ENCODE measurements around the gene SLC6A17. TPM values are rescaled to one million over a fixed set of nuclear protein-coding genes. Genes with fewer than 3 reads are reported as not detected.

Gene SLC6A17
- under 1 TPM; 0.02 to 0.07 TPM for total RNA-seq

- Mint-ChIP-seq H3K27ac (no peak within 1 kb of the TSS), H3K9me3 (no peaks in the 10 kb centered on the region), H3K27me3 (peaks cover 47% of the 10 kb centered on the region), H3K4me1 (ENCODE audit: low read depth) (peaks cover 3% of the 10 kb centered on the region), H3K36me3 (no peaks in the 10 kb centered on the region), H3K4me3 (no peak within 1 kb of the TSS)
- POLR2A ChIA-PET, result interaction anchor here (0.6 kb wide), 1 partner anchor 602 kb away, joined by 3 read pairs; no protein-coding TSS in a partner anchor
- intact Hi-C loops (cut with micrococcal nuclease), result no loop called here
- DNase-seq, result peak; percentile 63
- CTCF ChIA-PET, result interaction anchor here (0.6 to 2.2 kb wide), 4 partner anchors 46 to 358 kb away, joined by 3 to 5 read pairs (median 4); no protein-coding TSS in a partner anchor
These were observed at the start of gene SLC6A17 for GRCh38 chr1:110150330-110151174. TSS of gene SLC6A17 (plus strand) at chr1:110150494. CDS start at chr1:110166930, 16,436 bp downstream.

- no peak overlapping the region for H3K4me3 Mint-ChIP-seq
- H3K9me3 Mint-ChIP-seq, result no peaks in the 10 kb centered on the region
- H3K36me3 Mint-ChIP-seq, result no peaks in the 10 kb centered on the region
- no peaks in the 10 kb centered on the region for H3K27me3 Mint-ChIP-seq
- no peaks in the 10 kb centered on the region for H3K4me1 Mint-ChIP-seq (ENCODE audit: low read depth)
- intact Hi-C loops (cut with micrococcal nuclease), result no loop called here
- no peak for DNase-seq
- H3K27ac Mint-ChIP-seq, result no peak overlapping the region
- CTCF ChIA-PET, result interaction anchor here (1.0 to 7.7 kb wide), 5 partner anchors 12 to 72 kb away, joined by 3 to 137 read pairs (median 50); no protein-coding TSS in a partner anchor
- POLR2A ChIA-PET, result no interaction called here
These were observed 48.2 kb upstream of the SLC6A17 start for GRCh38 chr1:110102081-110102480.

- ChIA-PET POLR2A (interaction anchor here (1.2 kb wide), 1 partner anchor 71 kb away, joined by 3 read pairs; no protein-coding TSS in a partner anchor), CTCF (interaction anchor here (0.6 to 7.7 kb wide), 28 partner anchors 8 to 676 kb away, joined by 3 to 137 read pairs (median 4); partner anchors contain the start of gene STRIP1)
- no peak overlapping the region for H3K27ac Mint-ChIP-seq
- H3K36me3 Mint-ChIP-seq, result no peaks in the 10 kb centered on the region
- peak; percentile 77 for DNase-seq
- H3K4me1 Mint-ChIP-seq (ENCODE audit: low read depth), result no peaks in the 10 kb centered on the region
- no peaks in the 10 kb centered on the region for H3K9me3 Mint-ChIP-seq
- H3K4me3 Mint-ChIP-seq, result no peak overlapping the region
- intact Hi-C loops (cut with micrococcal nuclease), result loop anchor here (1.0 to 5.0 kb wide), 3 partner anchors 18 to 74 kb away; partner anchors contain the start of gene STRIP1
- no peaks in the 10 kb centered on the region for H3K27me3 Mint-ChIP-seq
These were observed 44.0 kb upstream of the SLC6A17 start for GRCh38 chr1:110106013-110106941.

- H3K4me1 Mint-ChIP-seq (ENCODE audit: low read depth), result no peaks in the 10 kb centered on the region
- CTCF ChIA-PET, result interaction anchor here (1.0 to 3.2 kb wide), 5 partner anchors 17 to 198 kb away, joined by 3 to 14 read pairs (median 5); no protein-coding TSS in a partner anchor
- intact Hi-C loops (cut with micrococcal nuclease), result loop anchor here (5.0 kb wide), 2 partner anchors 56 to 76 kb away; partner anchors contain the start of gene STRIP1
- no peaks in the 10 kb centered on the region for H3K36me3 Mint-ChIP-seq
- H3K4me3 Mint-ChIP-seq, result no peak overlapping the region
- no peaks in the 10 kb centered on the region for H3K9me3 Mint-ChIP-seq
- no peak overlapping the region for H3K27ac Mint-ChIP-seq
- H3K27me3 Mint-ChIP-seq, result peaks cover 2% of the 10 kb centered on the region
- no peak for DNase-seq
- POLR2A ChIA-PET, result no interaction called here
These were observed 42.3 kb upstream of the SLC6A17 start for GRCh38 chr1:110107867-110108469.

- no peak overlapping the region for H3K4me3 Mint-ChIP-seq
- POLR2A ChIA-PET, result no interaction called here
- no peak overlapping the region for H3K27ac Mint-ChIP-seq
- H3K36me3 Mint-ChIP-seq, result no peaks in the 10 kb centered on the region
- no peak for DNase-seq
- peaks cover 11% of the 10 kb centered on the region for H3K27me3 Mint-ChIP-seq
- H3K9me3 Mint-ChIP-seq, result no peaks in the 10 kb centered on the region
- intact Hi-C loops (cut with micrococcal nuclease), result no loop called here
- H3K4me1 Mint-ChIP-seq (ENCODE audit: low read depth), result no peaks in the 10 kb centered on the region
- CTCF ChIA-PET, result interaction anchor here (3.2 kb wide), 1 partner anchor 58 kb away, joined by 14 read pairs; no protein-coding TSS in a partner anchor
These were observed 39.2 kb upstream of the SLC6A17 start for GRCh38 chr1:110111081-110111480.

GRCh38 chr1:110112143-110112542, 38.2 kb upstream of the SLC6A17 start, which contains the start of gene UBL4B:
TSS of gene UBL4B (plus strand) at chr1:110112443. CDS start at chr1:110112535, 92 bp downstream.
- no peak within 1 kb of the TSS for H3K4me3 Mint-ChIP-seq
- POLR2A ChIA-PET, result no interaction called here

GRCh38 chr1:110112656-110113055, 37.6 kb upstream of the SLC6A17 start:
- Mint-ChIP-seq H3K9me3 (no peaks in the 10 kb centered on the region), H3K27ac (no peak overlapping the region), H3K27me3 (peaks cover 17% of the 10 kb centered on the region), H3K4me1 (ENCODE audit: low read depth) (no peaks in the 10 kb centered on the region), H3K4me3 (no peak overlapping the region), H3K36me3 (no peaks in the 10 kb centered on the region)
- DNase-seq, result no peak
- POLR2A ChIA-PET, result no interaction called here
- intact Hi-C loops (cut with micrococcal nuclease), result no loop called here
- CTCF ChIA-PET, result interaction anchor here (0.7 to 2.5 kb wide), 6 partner anchors 12 to 60 kb away, joined by 3 to 10 read pairs (median 5); no protein-coding TSS in a partner anchor

More at GRCh38 chr1:110112143-110112542, 38.2 kb upstream of the SLC6A17 start, which contains the start of gene UBL4B:
- peaks cover 17% of the 10 kb centered on the region for H3K27me3 Mint-ChIP-seq
- H3K27ac Mint-ChIP-seq, result no peak within 1 kb of the TSS
- no peak for DNase-seq
- H3K36me3 Mint-ChIP-seq, result no peaks in the 10 kb centered on the region
- no peaks in the 10 kb centered on the region for H3K9me3 Mint-ChIP-seq
- no peaks in the 10 kb centered on the region for H3K4me1 Mint-ChIP-seq (ENCODE audit: low read depth)
- CTCF ChIA-PET, result interaction anchor here (0.7 to 2.5 kb wide), 4 partner anchors 12 to 60 kb away, joined by 3 to 10 read pairs (median 4); no protein-coding TSS in a partner anchor
- intact Hi-C loops (cut with micrococcal nuclease), result no loop called here

GRCh38 chr1:110113551-110113950, 36.7 kb upstream of the SLC6A17 start:
- intact Hi-C loops (cut with micrococcal nuclease), result no loop called here
- H3K9me3 Mint-ChIP-seq, result no peaks in the 10 kb centered on the region
- DNase-seq, result no peak
- H3K36me3 Mint-ChIP-seq, result no peaks in the 10 kb centered on the region
- ChIA-PET CTCF (interaction anchor here (1.1 to 2.5 kb wide), 5 partner anchors 8 to 60 kb away, joined by 4 to 10 read pairs (median 6); no protein-coding TSS in a partner anchor), POLR2A (no interaction called here)
- H3K4me3 Mint-ChIP-seq, result no peak overlapping the region
- peaks cover under 1% of the 10 kb centered on the region for H3K4me1 Mint-ChIP-seq (ENCODE audit: low read depth)
- no peak overlapping the region for H3K27ac Mint-ChIP-seq
- peaks cover 17% of the 10 kb centered on the region for H3K27me3 Mint-ChIP-seq

- H3K4me3 Mint-ChIP-seq, result no peak overlapping the region
- no peak for DNase-seq
- CTCF ChIA-PET, result interaction anchor here (1.1 to 2.5 kb wide), 2 partner anchors 9 to 55 kb away, joined by 4 to 10 read pairs; no protein-coding TSS in a partner anchor
- no peaks in the 10 kb centered on the region for H3K36me3 Mint-ChIP-seq
- peaks cover 17% of the 10 kb centered on the region for H3K27me3 Mint-ChIP-seq
- peaks cover 4% of the 10 kb centered on the region for H3K4me1 Mint-ChIP-seq (ENCODE audit: low read depth)
- H3K9me3 Mint-ChIP-seq, result no peaks in the 10 kb centered on the region
- POLR2A ChIA-PET, result no interaction called here
- intact Hi-C loops (cut with micrococcal nuclease), result no loop called here
- H3K27ac Mint-ChIP-seq, result no peak overlapping the region
These were observed 36.1 kb upstream of the SLC6A17 start for GRCh38 chr1:110114173-110114572.

- Mint-ChIP-seq H3K4me1 (ENCODE audit: low read depth) (peaks cover 4% of the 10 kb centered on the region), H3K36me3 (no peaks in the 10 kb centered on the region), H3K27me3 (peaks cover 17% of the 10 kb centered on the region), H3K9me3 (no peaks in the 10 kb centered on the region), H3K27ac (no peak overlapping the region), H3K4me3 (no peak overlapping the region)
- DNase-seq, result no peak
- CTCF ChIA-PET, result interaction anchor here (1.1 to 4.5 kb wide), 4 partner anchors 9 to 63 kb away, joined by 3 to 29 read pairs (median 7); no protein-coding TSS in a partner anchor
- POLR2A ChIA-PET, result no interaction called here
- intact Hi-C loops (cut with micrococcal nuclease), result no loop called here
These were observed 35.5 kb upstream of the SLC6A17 start for GRCh38 chr1:110114784-110115183.

Measured in activated CD4-positive, alpha-beta memory T cell treated with anti-CD3 and anti-CD28 coated beads for 36 hours (primary cell).